ENCODE data around the gene ABTB2. TPM values are rescaled to one million over a fixed set of nuclear protein-coding genes. Genes with fewer than 3 reads are reported as not detected.

The ABTB2 gene
- total RNA-seq, 4 donors from 2014 or later, result 0.79 to 4.1 (median 3.7) TPM

DNA sequence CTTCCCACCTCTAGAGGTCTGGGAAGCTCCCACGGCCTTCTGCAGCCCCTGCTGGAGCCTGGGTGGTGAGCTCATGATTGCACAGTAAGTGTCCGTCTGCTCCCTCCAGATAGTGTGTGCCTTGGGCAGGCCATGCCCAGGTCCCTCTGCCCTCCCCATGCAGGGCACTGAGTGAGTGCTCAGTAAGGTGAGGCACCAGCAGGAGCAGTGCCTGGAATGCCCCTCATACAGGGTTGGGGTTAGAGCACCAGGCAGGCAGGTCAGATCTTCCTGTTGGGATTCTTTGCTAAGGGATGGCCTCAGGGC is 202.1 kb downstream of the ABTB2 start:
- Histone ChIP-seq H3K9me3 (no peaks in the 10 kb centered on the region), H3K27ac (peak overlapping the region in 2 of 4 donors; percentile 31 to 56), H3K4me3 (no peak overlapping the region), H3K27me3 (no peaks in the 10 kb centered on the region), H3K4me1 (peaks cover 3 to 23% (median 14%) of the 10 kb centered on the region in 3 donors), H3K36me3 (peaks cover 0 to 41% (median 0%) of the 10 kb centered on the region in 3 donors)
- intact Hi-C loops (cut with DNase I), result no loop called here
- TF ChIP-seq, protein P1, sequence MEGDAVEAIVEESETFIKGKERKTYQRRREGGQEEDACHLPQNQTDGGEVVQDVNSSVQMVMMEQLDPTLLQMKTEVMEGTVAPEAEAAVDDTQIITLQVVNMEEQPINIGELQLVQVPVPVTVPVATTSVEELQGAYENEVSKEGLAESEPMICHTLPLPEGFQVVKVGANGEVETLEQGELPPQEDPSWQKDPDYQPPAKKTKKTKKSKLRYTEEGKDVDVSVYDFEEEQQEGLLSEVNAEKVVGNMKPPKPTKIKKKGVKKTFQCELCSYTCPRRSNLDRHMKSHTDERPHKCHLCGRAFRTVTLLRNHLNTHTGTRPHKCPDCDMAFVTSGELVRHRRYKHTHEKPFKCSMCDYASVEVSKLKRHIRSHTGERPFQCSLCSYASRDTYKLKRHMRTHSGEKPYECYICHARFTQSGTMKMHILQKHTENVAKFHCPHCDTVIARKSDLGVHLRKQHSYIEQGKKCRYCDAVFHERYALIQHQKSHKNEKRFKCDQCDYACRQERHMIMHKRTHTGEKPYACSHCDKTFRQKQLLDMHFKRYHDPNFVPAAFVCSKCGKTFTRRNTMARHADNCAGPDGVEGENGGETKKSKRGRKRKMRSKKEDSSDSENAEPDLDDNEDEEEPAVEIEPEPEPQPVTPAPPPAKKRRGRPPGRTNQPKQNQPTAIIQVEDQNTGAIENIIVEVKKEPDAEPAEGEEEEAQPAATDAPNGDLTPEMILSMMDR (IDR thresholded peaks at IDR 0.05), result no peak
- no peak for TF ChIP-seq POLR2A (IDR thresholded peaks at IDR 0.05)
- WGBS, 2 donors, result no CpG with 5 or more reads among the region's 2 CpGs
- no peak for DNase-seq

DNA sequence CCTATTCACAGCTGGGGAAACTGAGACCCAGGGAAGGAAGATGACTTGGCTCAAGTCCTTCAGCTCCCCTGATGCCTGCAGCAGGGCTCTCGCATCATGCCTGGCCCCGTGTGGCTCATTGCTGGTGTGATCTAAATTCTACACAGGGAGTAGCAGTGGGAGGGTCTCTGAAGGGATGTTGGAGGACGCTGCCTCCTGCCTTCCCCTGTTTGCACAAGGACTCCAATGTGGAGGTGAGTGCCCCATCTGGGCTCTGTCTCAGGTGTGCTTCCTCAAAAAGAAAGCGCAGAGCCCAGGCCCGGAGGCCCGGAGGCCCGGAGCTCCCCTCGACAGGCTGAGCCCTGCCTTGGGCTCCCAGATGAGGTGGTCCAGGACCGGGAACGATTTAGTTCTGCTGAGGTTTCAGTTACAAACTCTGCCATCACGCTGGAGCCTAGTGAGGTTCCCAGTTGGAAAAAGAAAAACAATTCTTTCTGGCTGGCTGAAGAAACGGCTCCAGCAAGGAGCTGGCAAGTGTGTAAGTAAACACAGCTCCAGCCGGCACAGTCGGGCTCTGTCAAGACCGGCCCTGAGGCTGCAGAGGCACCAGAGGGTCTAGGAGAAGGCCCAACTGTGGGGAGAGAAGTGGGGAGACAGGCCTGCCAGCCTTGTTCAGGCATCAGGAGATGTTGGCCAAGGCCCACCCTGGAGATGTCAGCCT is 202.6 kb downstream of the ABTB2 start:
- intact Hi-C loops (cut with DNase I), result no loop called here
- Histone ChIP-seq H3K36me3 (peaks cover 0 to 46% (median 0%) of the 10 kb centered on the region in 3 donors), H3K9me3 (no peaks in the 10 kb centered on the region)

DNA sequence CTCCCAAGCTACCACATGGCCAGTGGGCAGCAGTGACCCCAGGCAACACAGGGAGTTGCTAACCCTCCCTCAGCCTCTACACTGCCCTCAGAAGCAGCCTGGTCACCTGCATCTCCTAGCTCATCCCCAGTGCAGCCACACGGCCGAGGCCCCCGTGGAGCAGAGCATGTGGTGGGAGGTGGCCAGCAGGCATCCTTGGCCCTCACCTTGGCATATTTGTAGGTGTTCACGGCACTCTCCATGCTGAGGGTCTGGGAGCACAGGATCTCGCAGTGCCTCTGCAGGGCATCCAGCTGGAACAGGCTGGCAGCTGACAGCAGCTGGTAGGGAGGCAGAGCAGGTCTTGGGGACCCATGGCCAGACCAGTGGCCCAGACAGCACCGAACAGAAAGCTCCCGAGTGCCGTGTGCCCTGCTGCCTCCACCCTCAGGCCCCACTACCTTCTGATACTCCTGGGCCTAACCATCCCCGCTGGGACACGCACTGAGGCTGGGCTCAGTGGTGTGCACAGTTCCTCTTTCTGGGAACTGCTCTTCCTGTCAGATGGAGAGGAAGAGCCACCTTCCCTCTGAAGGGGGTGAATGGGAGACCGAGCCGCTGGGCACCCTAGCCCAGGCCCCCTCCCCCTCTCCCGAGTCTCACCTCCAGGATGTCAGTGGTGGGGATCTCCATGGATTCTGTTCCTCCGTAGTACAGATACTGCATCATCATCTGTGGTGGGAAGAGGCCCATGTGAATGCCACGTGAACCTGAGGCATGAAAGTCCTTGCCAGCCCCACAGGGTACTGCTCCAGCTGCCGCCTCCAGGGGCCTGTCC is 203.5 kb downstream of the ABTB2 start:
- no peak for DNase-seq
- WGBS, 2 donors, result 56% methylated on average over 4 of the region's 16 CpGs; no CpG with 5 or more reads in 1 of the 2 donors
- H3K27ac ChIP-seq, result peak overlapping the region in 2 of 4 donors; percentile 31 to 56

More for the DNA sequence above, 202.6 kb downstream of the ABTB2 start:
- peaks cover 3 to 23% (median 14%) of the 10 kb centered on the region in 3 donors for H3K4me1 ChIP-seq
- no peaks in the 10 kb centered on the region for H3K27me3 ChIP-seq
- no peak for DNase-seq
- H3K27ac ChIP-seq, result peak overlapping the region in 2 of 4 donors; percentile 31 to 56
- no peak overlapping the region for H3K4me3 ChIP-seq
- WGBS, 2 donors, result 46 to 54% methylated on average over 9 to 12 of the region's 15 CpGs
- TF ChIP-seq POLR2A (IDR thresholded peaks at IDR 0.05), result no peak
- TF ChIP-seq, protein P1 (IDR thresholded peaks at IDR 0.05), result no peak

DNA sequence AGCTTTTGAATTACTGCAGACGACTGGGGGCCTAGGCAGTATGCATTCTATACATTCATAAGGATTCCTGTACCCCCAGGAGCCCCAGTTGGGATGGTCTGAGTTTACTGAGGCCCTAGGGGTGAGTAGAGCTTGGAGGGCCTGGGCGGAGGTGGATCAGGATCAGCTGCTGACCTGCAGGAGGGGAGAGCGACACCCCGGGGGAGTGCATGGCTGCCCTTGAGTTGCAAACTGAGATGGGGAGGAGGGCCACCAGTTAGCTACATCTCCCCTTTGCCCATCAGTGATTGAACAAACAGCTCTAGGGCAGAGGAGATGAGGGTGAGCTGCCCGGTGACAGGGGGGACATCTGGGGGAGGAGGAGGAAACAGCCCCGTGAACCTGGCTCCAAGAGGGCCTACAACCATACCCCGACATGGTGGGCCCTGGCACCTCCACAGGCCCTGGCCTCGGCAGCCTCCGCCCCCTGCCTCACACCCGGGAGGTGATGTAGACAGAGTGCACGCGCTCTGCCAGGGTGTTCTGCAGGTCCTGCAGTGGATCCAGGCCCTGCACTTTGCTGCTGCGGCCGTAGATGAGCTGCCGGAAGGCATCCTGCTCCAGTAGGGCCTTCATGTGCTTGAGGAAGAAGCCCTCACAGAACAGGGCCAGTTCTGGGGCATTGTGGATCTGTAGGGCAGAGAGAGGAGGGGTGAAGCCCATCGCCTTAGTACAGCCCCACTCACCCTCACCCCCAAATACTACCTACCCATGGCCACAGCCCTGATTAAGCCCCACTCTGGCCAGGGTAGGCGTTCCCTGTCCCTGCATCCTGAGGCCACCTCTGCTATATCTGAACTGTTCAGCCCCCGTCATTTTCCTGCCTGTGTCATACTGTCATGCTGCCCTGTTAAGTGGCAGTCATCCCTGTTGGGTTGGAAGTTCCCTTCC is 205.6 kb downstream of the ABTB2 start:
- H3K27ac ChIP-seq, result no peak overlapping the region
- 93 to 95% methylated on average over 13 of the region's 18 CpGs for WGBS, 2 donors
- H3K36me3 ChIP-seq, result peaks cover 8 to 66% (median 18%) of the 10 kb centered on the region in 3 donors
- H3K4me3 ChIP-seq, result no peak overlapping the region
- peaks cover 3 to 23% (median 14%) of the 10 kb centered on the region in 3 donors for H3K4me1 ChIP-seq
- no peaks in the 10 kb centered on the region for H3K9me3 ChIP-seq
- TF ChIP-seq, protein P1 (IDR thresholded peaks at IDR 0.05), result no peak
- TF ChIP-seq POLR2A (IDR thresholded peaks at IDR 0.05), result no peak
- no peak for DNase-seq
- intact Hi-C loops (cut with DNase I), result no loop called here
- H3K27me3 ChIP-seq, result no peaks in the 10 kb centered on the region

More for the DNA sequence above, 203.5 kb downstream of the ABTB2 start:
- Histone ChIP-seq H3K9me3 (no peaks in the 10 kb centered on the region), H3K4me1 (peaks cover 3 to 23% (median 14%) of the 10 kb centered on the region in 3 donors), H3K36me3 (peaks cover 0 to 51% (median 3%) of the 10 kb centered on the region in 3 donors), H3K27me3 (no peaks in the 10 kb centered on the region), H3K4me3 (no peak overlapping the region)
- TF ChIP-seq, protein P1 (IDR thresholded peaks at IDR 0.05), result no peak
- TF ChIP-seq POLR2A (IDR thresholded peaks at IDR 0.05), result no peak
- intact Hi-C loops (cut with DNase I), result no loop called here

Data from esophagus squamous epithelium (tissue), 5 donors.